ENCODE results near the gene C2orf78. TPM values are rescaled to one million over a fixed set of nuclear protein-coding genes. Genes with fewer than 3 reads are reported as not detected.
"Not testable (repeated sequence)": the region's sequence is repeated elsewhere in the genome, so short reads cannot be mapped to it uniquely, and the experiment has no call there.

The C2orf78 gene
- total RNA-seq, 1 donor from 2014 or later, result not detected

DNA sequence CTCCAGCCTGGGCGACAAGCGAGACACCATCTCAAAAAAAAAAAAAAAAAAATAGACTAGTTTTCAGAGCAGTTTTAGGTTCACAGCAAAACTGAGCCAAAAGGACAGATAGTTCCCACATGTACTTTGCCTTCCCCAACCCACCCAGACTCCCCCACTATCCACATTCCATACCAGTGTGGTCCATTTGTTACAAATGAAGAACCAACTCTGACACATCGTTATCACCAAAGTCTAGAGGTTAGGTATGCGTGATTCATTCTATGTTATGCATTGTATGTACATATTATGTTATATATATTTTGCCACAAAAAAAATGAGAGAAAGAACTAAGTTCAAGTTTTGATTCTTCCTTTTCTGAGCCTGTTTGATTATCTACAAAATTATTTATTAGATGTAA is 7.6 kb upstream of the C2orf78 start:
- Histone ChIP-seq H3K4me3 (no peak overlapping the region), H3K36me3 (peaks cover 63% of the 10 kb centered on the region), H3K9me3 (no peaks in the 10 kb centered on the region), H3K27me3 (no peaks in the 10 kb centered on the region), H3K27ac (no peak overlapping the region), H3K4me1 (peaks cover 21% of the 10 kb centered on the region)
- ATAC-seq, result no peak
- DNase-seq, result no peak
- intact Hi-C loops (cut with DNase I), result no loop called here
- TF ChIP-seq, protein P1, sequence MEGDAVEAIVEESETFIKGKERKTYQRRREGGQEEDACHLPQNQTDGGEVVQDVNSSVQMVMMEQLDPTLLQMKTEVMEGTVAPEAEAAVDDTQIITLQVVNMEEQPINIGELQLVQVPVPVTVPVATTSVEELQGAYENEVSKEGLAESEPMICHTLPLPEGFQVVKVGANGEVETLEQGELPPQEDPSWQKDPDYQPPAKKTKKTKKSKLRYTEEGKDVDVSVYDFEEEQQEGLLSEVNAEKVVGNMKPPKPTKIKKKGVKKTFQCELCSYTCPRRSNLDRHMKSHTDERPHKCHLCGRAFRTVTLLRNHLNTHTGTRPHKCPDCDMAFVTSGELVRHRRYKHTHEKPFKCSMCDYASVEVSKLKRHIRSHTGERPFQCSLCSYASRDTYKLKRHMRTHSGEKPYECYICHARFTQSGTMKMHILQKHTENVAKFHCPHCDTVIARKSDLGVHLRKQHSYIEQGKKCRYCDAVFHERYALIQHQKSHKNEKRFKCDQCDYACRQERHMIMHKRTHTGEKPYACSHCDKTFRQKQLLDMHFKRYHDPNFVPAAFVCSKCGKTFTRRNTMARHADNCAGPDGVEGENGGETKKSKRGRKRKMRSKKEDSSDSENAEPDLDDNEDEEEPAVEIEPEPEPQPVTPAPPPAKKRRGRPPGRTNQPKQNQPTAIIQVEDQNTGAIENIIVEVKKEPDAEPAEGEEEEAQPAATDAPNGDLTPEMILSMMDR (IDR thresholded peaks at IDR 0.05), result no peak

DNA sequence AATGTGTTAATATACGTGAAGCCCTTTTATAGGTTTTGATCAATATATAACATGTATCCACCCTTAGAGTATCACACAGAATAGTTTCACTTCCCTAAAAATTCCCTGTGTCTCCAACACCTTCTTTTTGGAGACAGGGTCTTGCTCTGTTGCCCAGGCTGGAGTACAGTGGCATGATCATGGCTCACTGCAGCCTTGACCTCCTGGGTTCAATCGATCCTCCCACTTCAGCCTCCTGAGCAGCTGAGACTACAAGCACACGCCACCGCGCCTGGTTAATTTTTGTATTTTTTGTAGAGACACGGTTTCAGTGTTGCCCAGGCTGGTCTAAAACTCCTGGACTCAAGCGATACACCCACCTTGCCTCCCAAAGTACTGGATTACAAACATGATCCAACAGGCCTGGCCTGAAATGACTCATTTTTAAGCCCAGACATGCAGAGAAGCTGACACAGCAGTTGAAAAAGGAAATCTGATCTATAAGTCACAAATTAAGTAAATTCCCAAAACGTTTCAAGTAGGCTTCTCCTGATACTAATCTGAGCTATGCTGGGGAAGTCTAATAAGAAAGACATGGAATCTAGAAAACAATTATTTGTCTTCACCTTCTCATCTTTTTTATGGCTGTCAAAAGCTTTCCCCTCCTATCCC is 7.0 kb upstream of the C2orf78 start:
- intact Hi-C loops (cut with DNase I), result no loop called here
- TF ChIP-seq, protein P1 (IDR thresholded peaks at IDR 0.05), result no peak
- no peak for ATAC-seq

DNA sequence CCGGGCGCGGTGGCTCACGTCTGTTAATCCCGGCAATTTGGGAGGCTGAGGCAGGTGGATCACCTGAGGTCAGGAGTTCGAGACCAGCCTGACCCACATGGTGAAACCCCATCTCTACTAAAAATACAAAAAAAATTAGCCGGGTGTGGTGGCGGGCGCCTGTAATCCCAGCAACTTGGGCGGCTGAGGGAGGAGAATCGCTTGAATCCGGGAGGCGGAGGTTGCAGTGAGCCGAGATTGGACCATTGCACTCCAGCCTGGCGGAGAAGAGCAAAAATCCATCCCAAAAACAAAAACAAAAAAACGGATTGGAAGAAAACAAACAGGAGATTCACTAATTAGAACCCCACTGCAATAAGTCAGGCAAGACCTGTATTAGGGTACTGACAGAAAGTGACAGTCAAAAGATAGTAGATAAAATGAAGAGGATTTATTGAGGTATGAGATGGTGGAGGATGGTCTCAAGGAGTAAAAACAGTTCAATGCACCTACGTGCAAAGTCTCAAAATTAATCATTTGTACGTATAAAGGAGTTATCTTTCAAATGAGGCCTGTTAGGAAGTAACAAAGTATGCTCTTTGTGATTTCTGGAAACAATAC is 5.0 kb upstream of the C2orf78 start:
- DNase-seq; H3K27me3 ChIP-seq; intact Hi-C loops (cut with DNase I); ATAC-seq; H3K9me3 ChIP-seq: not testable (repeated sequence)
- Histone ChIP-seq H3K4me3 (peak overlapping the region; percentile 74), H3K4me1 (peaks cover 21% of the 10 kb centered on the region), H3K36me3 (peaks cover 38% of the 10 kb centered on the region), H3K27ac (peak overlapping the region; percentile 95)

More for the DNA sequence above, 7.0 kb upstream of the C2orf78 start:
- H3K27ac ChIP-seq, result no peak overlapping the region
- peaks cover 57% of the 10 kb centered on the region for H3K36me3 ChIP-seq
- H3K9me3 ChIP-seq, result no peaks in the 10 kb centered on the region
- H3K4me3 ChIP-seq, result no peak overlapping the region
- no peaks in the 10 kb centered on the region for H3K27me3 ChIP-seq
- no peak for DNase-seq
- H3K4me1 ChIP-seq, result peaks cover 21% of the 10 kb centered on the region

DNA sequence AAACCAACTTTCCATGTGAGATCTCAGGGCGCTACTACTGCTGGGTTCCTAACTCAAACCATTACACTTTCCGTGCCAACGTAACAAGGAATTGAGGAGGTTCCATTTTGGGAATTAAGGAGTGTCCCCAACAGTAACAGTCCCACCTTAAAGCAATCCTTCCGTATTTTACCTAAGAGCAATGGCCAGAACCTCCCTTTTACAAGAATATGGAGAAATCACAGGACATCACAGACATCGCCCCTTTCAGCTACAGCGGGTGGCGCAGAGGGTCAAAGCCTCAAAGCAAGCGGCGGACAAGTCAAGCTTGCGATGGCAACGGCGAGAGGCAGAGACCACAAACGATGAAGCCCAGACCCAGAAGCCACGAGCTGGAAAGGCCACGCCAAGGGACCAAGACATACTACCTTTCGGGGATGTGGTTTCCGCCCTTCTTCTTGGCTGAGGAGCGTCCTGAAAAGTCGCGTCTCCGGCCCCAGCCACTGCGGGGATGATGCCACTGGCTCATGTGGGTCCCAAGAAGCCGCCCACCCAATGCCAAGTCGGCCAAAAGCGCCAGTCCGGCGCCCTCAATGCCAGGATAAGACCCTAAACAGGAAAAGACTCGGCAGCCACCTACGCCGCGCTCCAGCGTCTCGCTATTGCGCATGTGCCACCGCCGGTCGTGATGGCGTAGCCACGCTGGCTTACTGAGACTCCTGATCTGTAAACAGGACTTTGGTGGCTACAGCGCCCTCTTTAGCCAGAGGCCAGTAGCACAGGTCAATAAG is 4.3 kb upstream of the C2orf78 start, which contains the start of gene DUSP11:
DUSP11 (minus strand) TSS at position 637 of the 770 bp plus-strand sequence; CDS start at position 508, 129 bp downstream.
- intact Hi-C loops (cut with DNase I), result no loop called here
- DNase-seq (peak; percentile 96), ATAC-seq (peak; percentile 100)
- Histone ChIP-seq H3K9me3 (no peaks in the 10 kb centered on the region), H3K36me3 (peaks cover 31% of the 10 kb centered on the region), H3K27ac (peak within 1 kb of the TSS; percentile 95), H3K4me3 (peak within 1 kb of the TSS; percentile 74), H3K4me1 (peaks cover 21% of the 10 kb centered on the region), H3K27me3 (peaks cover 5% of the 10 kb centered on the region)
- TF ChIP-seq, protein P1 (IDR thresholded peaks at IDR 0.05), result peak; percentile 94

DNA sequence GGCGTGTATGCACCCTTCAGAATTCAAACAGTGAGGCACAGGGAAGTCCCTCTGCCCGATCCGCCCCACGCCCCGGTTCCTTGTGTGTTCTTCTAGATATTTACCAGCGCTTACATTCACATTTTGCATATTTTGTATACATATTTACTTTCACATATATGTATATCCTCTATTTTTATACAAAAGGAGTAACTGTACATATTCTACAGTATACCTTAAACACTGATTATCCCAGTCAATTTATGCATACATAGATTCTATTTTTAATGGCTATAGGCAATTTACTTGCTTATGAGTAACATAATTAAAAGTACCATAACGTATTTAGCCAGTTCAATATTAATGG is 3.8 kb upstream of the C2orf78 start:
- TF ChIP-seq, protein P1 (IDR thresholded peaks at IDR 0.05), result peak; percentile 4
- intact Hi-C loops (cut with DNase I), result no loop called here
- DNase-seq, result no peak
- H3K36me3 ChIP-seq, result peaks cover 25% of the 10 kb centered on the region
- no peak for ATAC-seq
- peaks cover 21% of the 10 kb centered on the region for H3K4me1 ChIP-seq
- no peaks in the 10 kb centered on the region for H3K9me3 ChIP-seq
- H3K4me3 ChIP-seq, result peak overlapping the region; percentile 74
- H3K27ac ChIP-seq, result peak overlapping the region; percentile 95
- peaks cover 5% of the 10 kb centered on the region for H3K27me3 ChIP-seq

DNA sequence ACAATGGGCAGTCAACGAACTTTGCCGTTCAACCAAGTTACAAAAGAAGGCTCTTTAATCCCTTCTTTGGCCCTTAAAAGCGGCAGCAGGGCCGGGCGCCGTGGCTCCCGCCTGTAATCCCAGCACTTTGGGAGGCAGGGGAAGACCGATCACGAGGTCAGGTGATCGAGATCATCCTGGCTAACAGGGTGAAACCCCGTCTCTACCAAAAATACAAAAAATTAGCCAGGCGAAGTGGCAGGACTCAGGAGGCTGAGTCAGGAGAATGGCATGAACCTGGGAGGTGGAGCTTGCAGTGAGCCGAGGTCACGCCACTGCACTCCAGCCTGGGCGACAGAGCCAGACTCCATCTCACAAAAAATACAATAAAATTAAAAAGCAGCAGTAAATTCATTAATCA is 581 bp upstream of the C2orf78 start:
- H3K27me3 ChIP-seq; H3K4me1 ChIP-seq; DNase-seq; H3K27ac ChIP-seq; H3K36me3 ChIP-seq; ATAC-seq; H3K9me3 ChIP-seq; intact Hi-C loops (cut with DNase I); H3K4me3 ChIP-seq: not testable (repeated sequence)

Data from upper lobe of right lung (tissue), 1 donor.